Vagina (tissue), 2 donors: ENCODE measurements around the gene FGF22.

Experiments used
- CTCF ChIP-seq, 3 experiments: fragments of 450-650 bp in 2 of 3; fragments of 200-600 bp in 1 of 3; sonication (generic) in 1 of 3; IDR thresholded peaks; one replicate each; pipeline ENCODE4 v1.5.1; 2017 to 2019; ENCODE audit warnings: antibody characterized with exemption in 3 of 3, mild to moderate bottlenecking in 2 of 3, moderate library complexity in 2 of 3
- POLR2A ChIP-seq, 2 donors: fragments of 450-650 bp; IDR thresholded peaks; one replicate each; pipeline ENCODE4 v1.6.1; 2017; ENCODE audit warnings: antibody characterized with exemption in 2 of 2, mild to moderate bottlenecking in 2 of 2, moderate library complexity in 2 of 2

DNA sequence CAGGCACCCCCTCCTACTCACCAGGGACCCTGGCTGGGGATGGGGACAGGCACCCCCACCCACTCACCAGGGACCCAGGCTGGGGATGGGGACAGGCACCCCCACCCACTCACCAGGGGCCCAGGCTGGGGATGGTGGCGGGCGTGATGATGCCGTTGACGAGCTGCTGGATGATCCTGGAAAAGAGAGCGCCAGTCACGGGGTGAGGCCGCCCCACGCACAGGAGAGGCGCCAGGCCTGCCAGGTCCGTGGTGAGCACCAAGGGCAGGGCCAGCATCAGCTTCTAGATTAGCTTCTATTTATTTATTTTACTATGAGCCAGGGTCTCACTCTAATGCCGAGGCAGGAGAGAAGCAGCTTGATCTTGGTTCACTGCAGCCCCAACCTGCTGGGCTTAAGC, 10.4 kb downstream of the FGF22 start:
- TF ChIP-seq CTCF (IDR thresholded peaks at IDR 0.05) (no peak), POLR2A (IDR thresholded peaks at IDR 0.05) (no peak)
